Prostate gland (tissue), 2 donors: ENCODE results near the gene MDFI. TPM values are rescaled to one million over a fixed set of nuclear protein-coding genes. Genes with fewer than 3 reads are reported as not detected.

ENCODE experiments used
- DNase-seq: peaks from one replicate; pipeline ENCODE4 v3.0.0-alpha.2; 2019; ENCODE audit warnings: low spot score
- H3K27ac ChIP-seq, 2 donors: fragments of 200-600 bp; sonication (generic); 2 replicates each; pipeline ENCODE4 v1.5.1; 2017 to 2019
- H3K27me3 ChIP-seq: fragments of 200-600 bp; sonication (generic); replicated peaks from 2 replicates; pipeline ENCODE4 v1.5.1; 2019; ENCODE audit not compliant: insufficient read depth
- H3K36me3 ChIP-seq, 2 donors: fragments of 200-600 bp; sonication (generic); 1 replicate in 1 of 2; 2 replicates in 1 of 2; pipeline versions ENCODE4 v1.5.1 to v1.8.1; 2017 to 2019
- H3K4me1 ChIP-seq: fragments of 200-600 bp; sonication (generic); replicated peaks from 2 replicates; pipeline ENCODE4 v1.5.1; 2019
- H3K4me3 ChIP-seq, 2 donors: fragments of 200-600 bp; sonication (generic); 2 replicates each; pipeline ENCODE4 v1.5.1; 2017 to 2019
- H3K9me3 ChIP-seq: fragments of 200-600 bp; sonication (generic); 2 replicates; pipeline ENCODE4 v1.5.1; 2017
- CTCF ChIP-seq, 4 experiments: fragments of 200-600 bp in 2 of 4; fragments of 450-650 bp in 2 of 4; sonication (generic) in 2 of 4; IDR thresholded peaks; 1 replicate in 3 of 4; 2 replicates in 1 of 4; pipeline ENCODE4 v1.5.1; 2016 to 2019; ENCODE audit warnings: antibody characterized with exemption in 4 of 4, mild to moderate bottlenecking in 2 of 4, moderate library complexity in 2 of 4
- POLR2A ChIP-seq: fragments of 450-650 bp; IDR thresholded peaks from one replicate; pipeline ENCODE4 v1.6.1; 2016; ENCODE audit warnings: antibody characterized with exemption, mild to moderate bottlenecking
- POLR2AphosphoS5 ChIP-seq: sonication (generic); formaldehyde crosslinking; IDR thresholded peaks from one replicate; pipeline ENCODE4 v1.6.1; 2017; ENCODE audit warnings: antibody characterized with exemption
- WGBS: methylation state at CpG from one replicate; pipeline ENCODE4 v1.1.5; 2018; 5-methylcytosine and 5-hydroxymethylcytosine counted together
- intact Hi-C: fragments of 100-400 bp; cut with DNase I; formaldehyde crosslinking; loops from one replicate; pipeline ENCODE4 v1.14.2; 2022
- total RNA-seq, 2 donors: library from RNA; depleted of rRNA; stranded (reverse); fragments of >200 nt; gene quantifications; one replicate each; pipeline ENCODE4 v1.1.0, GENCODE V29; 2016

The MDFI gene
- total RNA-seq, 2 donors from 2014 or later, result 31.8 to 77.9 TPM

- intact Hi-C loops, result no loop called here
- H3K36me3 ChIP-seq, result no peaks in the 10 kb centered on the region
- H3K4me3 ChIP-seq, result no peak overlapping the region
- H3K27ac ChIP-seq, result no peak overlapping the region
- TF ChIP-seq CTCF (IDR thresholded peaks at IDR 0.05) (no peak), POLR2AphosphoS5 (no peak), POLR2A (no peak)
- no peaks in the 10 kb centered on the region for H3K27me3 ChIP-seq
- no peaks in the 10 kb centered on the region for H3K4me1 ChIP-seq
- no peaks in the 10 kb centered on the region for H3K9me3 ChIP-seq
- DNase-seq, result no peak
Observed at GRCh38 chr6:41621367-41621766, 16.9 kb upstream of the MDFI start.

- no peak for TF ChIP-seq CTCF (IDR thresholded peaks at IDR 0.05)
- TF ChIP-seq POLR2A, result no peak
- TF ChIP-seq POLR2AphosphoS5, result no peak
- DNase-seq, result no peak
- intact Hi-C loops, result no loop called here
- no peaks in the 10 kb centered on the region for H3K27me3 ChIP-seq
- H3K4me1 ChIP-seq, result no peaks in the 10 kb centered on the region
- no peak overlapping the region for H3K27ac ChIP-seq
- no peaks in the 10 kb centered on the region for H3K36me3 ChIP-seq
- no peaks in the 10 kb centered on the region for H3K9me3 ChIP-seq
- no peak overlapping the region for H3K4me3 ChIP-seq
- WGBS, result 54% methylated on average over 2 of the region's 2 CpGs
Observed at GRCh38 chr6:41621802-41622201, 16.5 kb upstream of the MDFI start.

- 38% methylated on average over 3 of the region's 3 CpGs for WGBS
- Histone ChIP-seq H3K36me3 (no peaks in the 10 kb centered on the region), H3K9me3 (no peaks in the 10 kb centered on the region), H3K4me3 (no peak overlapping the region), H3K27me3 (no peaks in the 10 kb centered on the region), H3K4me1 (no peaks in the 10 kb centered on the region), H3K27ac (no peak overlapping the region)
- intact Hi-C loops, result no loop called here
- TF ChIP-seq POLR2A (no peak), POLR2AphosphoS5 (no peak), CTCF (IDR thresholded peaks at IDR 0.05) (no peak)
- no peak for DNase-seq
Observed at GRCh38 chr6:41622206-41622988, 15.9 kb upstream of the MDFI start.

GRCh38 chr6:41623330-41623729 lies 14.9 kb upstream of the MDFI start:
- DNase-seq, result no peak
- intact Hi-C loops, result no loop called here
- H3K4me3 ChIP-seq, result no peak overlapping the region
- no peaks in the 10 kb centered on the region for H3K4me1 ChIP-seq
- no peak for TF ChIP-seq POLR2A
- no peak for TF ChIP-seq CTCF (IDR thresholded peaks at IDR 0.05)
- no peaks in the 10 kb centered on the region for H3K27me3 ChIP-seq
- no peak overlapping the region for H3K27ac ChIP-seq
- H3K36me3 ChIP-seq, result no peaks in the 10 kb centered on the region
- WGBS, result 80% methylated on average over 6 of the region's 6 CpGs
- no peaks in the 10 kb centered on the region for H3K9me3 ChIP-seq

- WGBS, result 80% methylated on average over 18 of the region's 18 CpGs
- H3K4me1 ChIP-seq, result no peaks in the 10 kb centered on the region
- H3K27me3 ChIP-seq, result no peaks in the 10 kb centered on the region
- H3K36me3 ChIP-seq, result no peaks in the 10 kb centered on the region
- no peak for DNase-seq
- no peaks in the 10 kb centered on the region for H3K9me3 ChIP-seq
- no peak overlapping the region for H3K4me3 ChIP-seq
- no peak for TF ChIP-seq POLR2AphosphoS5
- no peak for TF ChIP-seq POLR2A
- no peak for TF ChIP-seq CTCF (IDR thresholded peaks at IDR 0.05)
- intact Hi-C loops, result no loop called here
- H3K27ac ChIP-seq, result no peak overlapping the region
Observed at GRCh38 chr6:41624621-41625380, 13.5 kb upstream of the MDFI start.
